HG02981 (cell line): Measurements from ENCODE around the gene STPG2.

Experiments used
- ATAC-seq: cut with Tn5 transposase; IDR thresholded peaks from one replicate; pipeline ENCODE4 v1.9.1; 2021; ENCODE audit warnings: mild to moderate bottlenecking, moderate library complexity; ENCODE audit not compliant: unreplicated experiment

Gene STPG2

DNA sequence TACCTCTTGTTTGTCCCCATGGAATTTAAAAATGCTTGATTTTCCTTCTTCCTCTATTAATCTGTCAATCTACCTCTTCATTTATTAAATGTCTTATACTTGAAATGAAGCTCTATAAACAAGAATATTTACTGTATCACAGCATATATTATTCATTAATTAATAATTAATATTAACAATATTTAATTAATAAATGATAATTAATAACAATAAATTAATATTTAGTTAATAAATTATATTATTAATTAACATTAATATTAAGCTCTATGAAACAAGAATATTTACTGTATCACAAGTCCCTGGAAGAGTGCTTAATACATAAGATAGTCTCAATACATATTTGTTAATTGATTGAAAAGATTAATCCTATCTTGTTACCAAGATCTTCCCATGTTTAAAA is 306.6 kb downstream of the STPG2 start:
- no peak for ATAC-seq

- ATAC-seq = no peak
Observed at GRCh38 chr4:97828646-97829045, 314.6 kb downstream of the STPG2 start.

DNA sequence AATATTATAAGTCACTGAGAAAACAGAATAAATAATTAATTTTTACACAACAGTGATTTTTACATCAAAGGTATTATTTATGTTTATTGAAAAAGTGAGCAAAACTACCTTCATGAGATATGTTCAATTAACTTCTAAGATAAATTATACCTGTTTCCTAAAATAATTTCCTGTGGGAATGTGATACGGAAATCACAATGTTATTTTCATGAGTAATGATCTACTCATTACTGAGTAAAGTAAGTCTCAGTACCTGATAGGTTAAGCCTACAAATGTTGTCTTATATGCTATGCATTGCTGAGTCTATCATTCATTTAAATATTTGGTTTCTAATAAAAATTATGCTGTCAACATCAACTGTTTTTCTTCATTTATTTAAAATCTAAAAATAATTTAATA is 324.0 kb downstream of the STPG2 start:
- no peak for ATAC-seq

DNA sequence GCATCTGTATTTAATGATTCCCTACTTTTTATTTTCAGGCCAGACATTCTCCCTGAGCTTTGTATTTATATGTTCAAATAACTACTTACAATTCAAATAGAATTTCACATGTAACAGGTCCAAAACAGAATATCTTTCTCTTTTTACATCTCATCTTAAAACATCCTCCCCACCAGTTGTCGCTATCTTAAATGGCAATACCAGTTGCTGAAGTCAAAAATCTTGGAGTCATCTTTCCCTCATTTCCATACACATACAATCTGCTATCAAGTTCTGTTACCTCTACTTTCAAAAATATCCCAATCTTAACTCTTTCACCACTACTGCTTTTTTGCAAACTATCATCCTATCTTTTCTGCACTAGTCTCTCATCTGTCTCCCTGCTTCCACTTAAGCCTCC is 330.5 kb downstream of the STPG2 start:
- no peak for ATAC-seq

GRCh38 chr4:97786306-97786920 is 356.9 kb downstream of the STPG2 start:
- ATAC-seq = no peak

DNA sequence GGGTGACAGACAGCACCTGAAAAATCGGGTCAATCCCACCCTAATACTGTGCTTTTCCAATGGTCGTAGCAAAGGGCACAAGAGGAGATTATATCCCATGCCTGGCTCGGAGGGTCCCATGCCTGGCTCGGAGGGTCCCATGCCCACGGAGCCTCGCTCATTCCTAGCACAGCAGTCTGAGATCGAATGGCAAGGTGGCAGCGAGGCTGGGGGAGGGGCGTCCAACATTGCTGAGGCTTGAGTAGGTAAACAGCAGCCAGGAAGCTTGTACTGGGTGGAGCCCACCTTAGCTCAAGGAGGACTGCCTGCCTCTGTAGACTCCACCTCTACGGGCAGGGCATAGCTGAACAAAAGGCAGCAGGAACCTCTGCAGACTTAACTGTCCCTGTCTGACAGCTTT is 365.1 kb downstream of the STPG2 start:
- no peak for ATAC-seq

GRCh38 chr4:97774347-97774989 is 368.8 kb downstream of the STPG2 start:
- ATAC-seq = no peak

DNA sequence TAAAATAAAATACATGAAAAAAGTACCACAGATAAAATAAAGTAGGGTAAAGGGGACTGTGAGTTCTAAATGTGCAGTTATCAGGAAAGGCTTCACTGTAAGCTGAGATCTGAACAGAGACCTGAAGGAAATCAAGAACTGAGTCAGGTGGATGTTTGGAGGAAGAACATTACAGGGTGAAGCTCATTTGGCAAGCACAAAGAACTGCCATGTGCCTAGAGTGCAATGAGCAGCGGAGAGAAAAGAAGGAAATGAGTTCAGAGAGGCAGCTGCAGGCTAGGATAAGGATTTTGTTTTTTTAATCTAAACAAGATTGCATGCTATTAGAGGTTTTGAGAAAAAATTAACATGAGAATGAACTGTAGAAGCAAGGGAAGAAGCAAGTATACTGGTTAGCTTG is 373.1 kb downstream of the STPG2 start:
- no peak for ATAC-seq

- no peak for ATAC-seq
Observed at GRCh38 chr4:97762115-97762512, 381.2 kb downstream of the STPG2 start.

DNA sequence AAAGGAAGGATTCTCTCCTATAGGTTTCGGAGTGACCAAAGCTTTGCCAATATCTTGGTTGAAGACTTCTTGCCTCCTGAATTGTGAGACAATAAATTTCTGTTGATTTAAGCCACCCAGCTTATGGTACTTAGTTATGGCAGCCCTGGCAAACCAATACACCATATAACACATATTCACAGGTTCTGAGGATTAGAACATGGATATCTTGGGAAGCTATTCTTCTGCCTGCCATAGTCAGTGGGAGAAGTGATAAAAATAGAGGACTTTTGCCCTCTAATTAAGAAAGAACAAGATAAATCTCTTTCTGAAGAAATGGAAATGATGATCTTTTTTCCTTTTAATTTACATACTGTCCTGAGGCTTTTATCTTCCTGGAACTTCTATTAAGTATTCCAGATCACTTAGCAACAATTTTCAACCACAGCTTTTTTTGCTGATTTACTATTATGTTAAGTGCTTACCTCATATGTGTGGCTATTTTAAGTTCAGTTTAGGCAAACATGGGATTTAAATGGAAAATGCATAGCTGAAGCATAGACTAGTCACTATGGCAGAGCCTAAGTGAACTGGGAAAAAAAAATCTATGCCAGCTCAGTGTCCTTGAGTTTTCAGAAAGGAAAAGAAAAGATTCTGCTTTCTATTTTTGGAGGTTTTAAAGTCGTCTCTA is 381.7 kb downstream of the STPG2 start:
- no peak for ATAC-seq

- no peak for ATAC-seq
Observed at GRCh38 chr4:97759785-97760184, 383.5 kb downstream of the STPG2 start.

DNA sequence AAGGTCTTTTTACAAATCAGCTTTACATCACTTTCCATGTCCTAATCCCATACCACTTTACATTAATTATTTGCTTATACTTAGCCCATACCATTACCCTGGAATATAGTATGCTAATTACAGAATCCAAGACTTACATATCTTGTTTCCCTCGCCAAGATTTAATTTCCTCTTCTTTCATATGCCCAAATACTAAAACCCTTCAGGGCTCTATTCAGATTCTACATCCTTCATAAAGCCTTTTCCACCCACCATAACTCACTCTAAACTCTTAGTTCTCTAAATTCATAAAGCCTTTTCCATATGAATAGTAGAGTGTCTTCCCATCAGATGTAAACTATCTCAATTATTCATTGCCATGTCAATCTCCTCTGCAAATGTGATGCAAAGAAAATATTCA is 390.7 kb downstream of the STPG2 start:
- ATAC-seq = no peak

DNA sequence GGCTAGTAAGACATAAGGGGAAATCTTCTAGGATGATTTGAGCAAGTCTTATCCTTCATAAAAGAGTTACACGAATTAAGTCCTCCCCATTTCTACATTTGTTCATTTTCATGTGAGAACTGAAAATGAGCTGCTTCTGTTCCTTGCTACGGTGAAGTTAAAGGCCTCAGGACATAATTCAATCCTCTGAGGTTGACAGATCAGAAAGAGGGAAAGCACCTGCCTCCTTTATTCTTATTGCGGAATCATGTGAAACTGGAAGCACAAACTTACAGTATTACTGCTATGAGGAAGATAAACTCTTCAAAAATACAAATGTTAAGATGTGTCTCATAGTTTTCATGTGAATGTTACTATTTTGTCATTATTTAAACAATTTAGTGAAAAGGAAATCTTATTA is 395.3 kb downstream of the STPG2 start:
- ATAC-seq = no peak

DNA sequence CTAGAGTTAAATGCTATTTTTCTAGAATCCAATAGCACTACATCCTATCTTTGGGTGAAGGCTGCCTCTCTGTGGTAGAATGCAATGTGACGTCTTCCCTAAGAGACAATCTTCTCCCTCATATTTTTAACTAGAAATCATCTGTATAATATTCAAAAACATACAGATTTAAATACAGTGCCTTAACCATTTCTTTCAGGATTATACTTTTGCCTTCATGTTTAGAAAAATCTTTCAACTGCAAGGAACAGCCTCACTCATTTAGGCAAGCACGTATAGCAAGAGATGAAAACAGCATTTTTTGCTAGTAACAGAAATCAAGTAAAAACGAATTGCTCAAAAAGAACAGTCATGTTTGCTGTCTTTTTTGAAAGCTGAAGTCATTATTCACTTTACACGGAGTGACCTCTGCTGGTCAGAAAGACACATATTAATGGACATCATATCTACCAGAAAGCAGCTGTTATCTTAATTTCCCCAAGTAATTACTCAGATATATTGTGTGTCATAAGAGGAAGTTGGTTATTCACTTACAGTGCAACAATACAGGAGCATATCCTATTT is 422.3 kb downstream of the STPG2 start:
- ATAC-seq = no peak

DNA sequence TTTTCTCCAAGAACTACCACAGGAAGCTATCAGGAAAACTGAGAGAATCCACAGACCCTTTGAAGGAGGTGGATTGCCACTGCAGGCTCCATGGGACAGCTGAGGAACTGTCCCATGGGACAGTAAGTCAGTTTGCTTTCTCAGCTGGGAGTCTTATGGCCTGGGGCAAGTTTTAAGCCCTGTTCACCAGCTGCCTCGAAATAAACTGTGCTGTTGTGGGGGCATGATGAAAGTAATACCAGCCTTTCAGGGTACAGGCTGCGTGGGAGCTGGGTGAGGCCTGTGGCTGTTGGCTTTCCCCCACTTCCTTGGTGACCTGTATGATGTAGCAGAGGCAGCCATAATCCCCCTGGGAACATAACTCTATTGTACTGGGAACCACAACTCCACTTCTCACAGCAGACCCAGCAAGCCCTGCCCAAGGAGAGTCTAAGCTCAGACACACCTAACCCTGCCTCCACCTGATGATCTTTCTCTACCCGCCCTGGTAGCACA is 452.1 kb downstream of the STPG2 start:
- ATAC-seq = no peak

DNA sequence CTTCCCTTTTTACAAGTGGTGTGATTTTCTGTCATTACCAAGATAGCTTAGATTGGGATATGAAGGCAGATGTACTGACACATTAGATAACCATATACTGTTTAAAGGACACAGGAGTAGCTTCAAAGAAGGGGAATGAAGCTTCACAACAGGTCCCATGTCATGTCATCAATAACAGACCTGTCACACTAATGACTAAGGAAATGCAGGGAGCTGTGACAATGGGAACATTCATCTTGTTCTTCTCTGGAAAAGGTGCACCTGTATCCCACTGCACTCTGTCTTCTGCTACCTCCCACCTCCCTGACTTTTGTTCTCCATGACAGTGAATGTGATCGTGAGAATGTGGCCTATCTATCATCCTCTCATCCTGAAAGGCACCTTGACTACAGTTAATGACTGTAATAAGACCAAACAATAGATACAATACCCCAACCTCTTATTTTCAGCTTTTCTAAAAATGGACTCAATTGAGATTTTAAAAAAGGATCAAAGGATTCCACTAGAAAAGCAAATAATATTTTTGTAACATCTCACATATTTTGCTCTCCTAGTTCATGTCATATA is 472.5 kb downstream of the STPG2 start:
- no peak for ATAC-seq

DNA sequence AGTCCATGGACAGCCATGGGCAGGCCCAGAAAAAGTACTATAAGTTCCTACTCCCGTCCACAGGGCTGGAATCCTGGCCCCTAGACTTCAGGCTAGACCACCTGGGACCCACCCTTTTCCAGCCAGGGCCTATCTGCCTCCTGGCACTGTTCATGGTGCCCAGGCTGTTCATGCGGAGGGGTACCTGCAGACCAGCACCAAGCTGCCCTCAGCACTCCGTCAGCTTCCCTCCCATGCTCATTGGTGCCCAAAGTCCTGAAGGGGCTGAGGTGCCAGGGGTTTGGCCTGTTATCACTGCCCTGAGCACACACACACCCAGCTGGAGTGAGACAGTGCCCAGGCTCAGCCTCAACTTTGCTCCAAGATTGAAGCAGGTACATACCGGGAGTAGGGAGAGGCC is 477.7 kb downstream of the STPG2 start:
- no peak for ATAC-seq

GRCh38 chr4:97664741-97665140 is 478.5 kb downstream of the STPG2 start:
- ATAC-seq = no peak

- ATAC-seq = no peak
Observed at GRCh38 chr4:97662133-97662532, 481.1 kb downstream of the STPG2 start.

DNA sequence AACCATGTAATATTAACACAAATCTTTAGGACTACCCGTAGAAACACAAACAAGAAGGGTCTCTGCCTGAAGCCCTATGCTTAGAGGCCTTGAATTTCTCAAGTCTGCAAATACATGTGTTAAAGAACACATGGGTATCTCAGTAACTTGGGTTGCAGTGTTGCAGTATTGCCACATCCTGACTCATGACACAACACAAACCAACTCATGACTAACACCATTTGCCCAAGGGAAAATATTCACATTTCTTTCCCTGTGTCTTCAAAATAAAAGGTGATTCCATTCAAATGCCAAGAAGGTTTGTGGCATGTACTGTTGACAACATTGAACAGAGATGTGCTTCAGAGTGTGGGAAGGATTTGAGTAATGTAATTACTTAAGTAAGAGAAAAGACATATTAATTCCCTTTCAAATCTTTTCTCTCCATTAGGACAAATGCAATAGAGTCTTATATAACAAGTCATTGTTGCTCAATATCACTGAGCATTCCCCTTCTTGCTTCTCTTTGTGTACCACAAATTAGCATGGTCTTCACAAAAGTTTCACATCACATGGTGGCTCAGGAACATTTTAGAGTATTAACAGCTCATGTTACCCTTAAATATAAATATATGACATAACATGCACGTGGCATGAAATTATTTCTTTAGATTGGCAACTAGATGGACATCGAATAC is 487.1 kb downstream of the STPG2 start:
- ATAC-seq = no peak

- ATAC-seq = no peak
Observed at GRCh38 chr4:97653701-97654100, 489.6 kb downstream of the STPG2 start.
